GM18498 (cell line): Measurements from ENCODE around the gene ATL2.
"Not testable (repeated sequence)": the region's sequence is repeated elsewhere in the genome, so short reads cannot be mapped to it uniquely, and the experiment has no call there.

Experiments used
- ATAC-seq: cut with Tn5 transposase; IDR thresholded peaks from one replicate; pipeline ENCODE4 v1.9.1; 2021; ENCODE audit warnings: mild to moderate bottlenecking, moderate library complexity; ENCODE audit not compliant: unreplicated experiment

ATL2 gene

DNA sequence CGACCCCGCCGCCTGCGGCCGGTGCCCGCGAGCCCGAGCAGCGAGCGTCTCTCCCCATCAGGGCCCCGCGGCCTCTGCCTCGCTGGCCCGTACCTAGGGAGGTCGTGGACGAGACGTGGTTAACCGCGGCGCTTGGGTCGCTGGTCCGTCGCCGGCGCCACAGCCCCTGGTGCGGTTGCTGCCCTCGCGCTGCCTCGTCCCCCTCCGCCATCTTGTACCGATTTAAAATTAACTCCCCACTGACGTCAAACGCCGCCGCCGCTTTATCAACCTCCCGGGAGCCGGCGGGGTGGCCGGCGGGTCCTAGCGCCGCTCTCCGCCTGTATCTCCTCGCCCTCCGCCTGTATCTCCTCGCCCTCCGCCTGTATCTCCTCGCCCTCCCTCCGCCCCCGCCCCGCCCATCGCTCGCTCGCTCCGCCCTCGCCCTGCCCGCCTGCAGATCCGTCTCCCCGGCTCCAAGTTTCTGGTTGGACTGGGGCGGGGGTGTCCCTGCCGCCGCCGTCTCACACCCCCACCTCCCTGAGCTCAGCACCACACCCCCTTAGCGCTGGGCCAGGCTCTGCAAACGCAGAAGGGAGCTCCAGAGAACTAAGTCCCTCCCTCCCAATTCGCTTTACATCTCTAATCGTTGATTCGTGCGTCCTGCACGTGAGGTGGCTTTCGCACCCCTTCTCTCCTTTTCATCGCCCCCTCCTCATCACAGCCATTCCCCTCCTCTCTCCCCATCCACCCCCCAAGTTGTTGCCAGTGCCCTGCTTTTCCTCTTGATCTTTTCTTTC, at the start of gene ATL2:
Gene ATL2, minus strand, starts transcription at position 224 of the 779 bp plus-strand sequence. Its CDS starts 13 bp downstream, at position 211.
- ATAC-seq: peak; percentile 87

DNA sequence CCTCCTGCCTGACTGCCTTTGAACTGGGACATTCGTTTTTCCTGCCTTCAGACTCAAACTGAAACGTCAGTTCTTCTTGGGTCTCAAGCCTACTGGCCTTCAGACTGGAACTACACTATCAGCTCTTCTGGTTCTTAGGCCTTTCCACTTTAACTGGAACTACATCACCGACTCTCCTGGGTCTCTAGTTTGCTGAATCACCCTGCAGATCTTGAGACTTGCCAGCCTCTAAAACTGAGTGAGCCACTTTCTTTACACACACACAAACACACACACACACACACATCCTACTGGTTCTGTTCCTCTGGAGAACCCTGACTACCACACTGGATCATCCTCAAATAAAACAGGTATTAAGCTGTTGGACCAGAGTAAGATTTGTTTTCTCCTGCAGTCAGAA, 46.7 kb upstream of the ATL2 start:
- no peak for ATAC-seq

DNA sequence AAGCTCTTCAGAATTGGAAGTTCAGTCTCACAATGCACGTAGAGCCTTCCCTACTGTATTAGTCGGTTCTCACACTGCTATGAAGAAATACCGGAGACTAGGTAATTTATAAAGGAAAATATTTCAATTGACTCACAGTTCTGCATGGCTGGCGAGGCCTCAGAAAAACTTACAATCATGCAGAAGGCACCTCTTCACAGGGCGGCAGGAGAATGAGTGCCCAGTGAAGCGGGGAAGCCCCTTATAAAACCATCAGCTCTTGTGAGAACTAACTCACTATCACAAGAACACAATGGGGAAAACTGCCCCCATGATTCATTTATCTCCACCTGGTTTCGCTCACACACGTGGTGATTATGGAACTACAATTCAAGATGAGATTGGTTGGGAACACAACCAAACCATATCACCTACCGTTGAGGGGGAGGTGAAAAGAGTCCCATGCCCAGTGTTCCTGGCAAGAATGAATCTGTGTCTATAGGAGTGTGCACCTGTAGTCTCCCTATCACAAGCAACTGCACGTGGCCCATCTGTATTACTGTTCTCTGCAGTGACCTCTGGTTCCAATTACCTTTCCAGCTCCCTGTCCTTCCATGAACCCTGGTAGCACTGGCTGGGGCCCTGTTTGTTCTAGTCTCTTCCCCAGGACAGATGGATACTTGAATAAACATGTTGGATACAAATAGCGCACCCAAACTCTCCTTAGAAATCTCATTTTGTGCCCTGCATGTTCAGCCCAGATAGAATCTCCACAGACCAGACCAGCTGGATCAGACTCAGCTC, 44.4 kb upstream of the ATL2 start:
- ATAC-seq: no peak

DNA sequence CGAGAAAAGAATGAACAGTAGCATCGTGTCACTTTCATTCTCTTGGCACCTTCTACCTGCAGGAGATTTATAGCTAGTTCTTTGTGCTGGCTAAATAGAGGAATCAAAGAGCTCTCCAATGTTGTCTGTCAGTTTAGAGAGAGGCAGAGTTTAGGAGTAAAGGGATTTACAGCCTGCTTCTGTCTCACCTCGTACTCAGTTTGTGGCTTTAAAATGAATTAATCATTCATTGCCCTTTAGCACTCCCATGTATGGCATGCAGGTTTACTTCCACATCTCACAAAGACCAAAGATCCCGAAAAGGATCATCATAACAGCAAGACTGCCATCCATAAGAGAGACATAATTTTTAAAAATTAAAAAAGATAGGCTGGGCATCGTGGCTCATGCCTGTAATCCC, 42.4 kb upstream of the ATL2 start:
- no peak for ATAC-seq

DNA sequence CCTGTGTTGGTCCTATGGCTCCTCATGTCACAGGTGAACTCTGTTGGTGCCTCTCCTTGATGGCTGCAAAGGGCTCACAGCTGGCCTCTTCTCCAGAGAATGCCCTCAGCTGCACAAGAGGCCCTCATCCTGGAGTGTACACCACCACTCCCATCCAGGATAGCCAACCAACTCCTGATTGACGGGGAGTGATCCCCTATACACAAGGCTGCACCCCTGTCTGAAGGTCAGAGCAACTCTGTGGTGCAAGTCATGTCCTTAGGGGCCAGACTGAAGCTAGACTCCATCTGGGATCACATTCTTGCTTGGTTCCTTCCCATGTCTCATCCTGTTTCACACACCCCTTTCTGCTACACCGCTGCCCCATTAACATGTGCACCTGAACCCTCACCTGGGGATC, 41.7 kb upstream of the ATL2 start:
- ATAC-seq: no peak

DNA sequence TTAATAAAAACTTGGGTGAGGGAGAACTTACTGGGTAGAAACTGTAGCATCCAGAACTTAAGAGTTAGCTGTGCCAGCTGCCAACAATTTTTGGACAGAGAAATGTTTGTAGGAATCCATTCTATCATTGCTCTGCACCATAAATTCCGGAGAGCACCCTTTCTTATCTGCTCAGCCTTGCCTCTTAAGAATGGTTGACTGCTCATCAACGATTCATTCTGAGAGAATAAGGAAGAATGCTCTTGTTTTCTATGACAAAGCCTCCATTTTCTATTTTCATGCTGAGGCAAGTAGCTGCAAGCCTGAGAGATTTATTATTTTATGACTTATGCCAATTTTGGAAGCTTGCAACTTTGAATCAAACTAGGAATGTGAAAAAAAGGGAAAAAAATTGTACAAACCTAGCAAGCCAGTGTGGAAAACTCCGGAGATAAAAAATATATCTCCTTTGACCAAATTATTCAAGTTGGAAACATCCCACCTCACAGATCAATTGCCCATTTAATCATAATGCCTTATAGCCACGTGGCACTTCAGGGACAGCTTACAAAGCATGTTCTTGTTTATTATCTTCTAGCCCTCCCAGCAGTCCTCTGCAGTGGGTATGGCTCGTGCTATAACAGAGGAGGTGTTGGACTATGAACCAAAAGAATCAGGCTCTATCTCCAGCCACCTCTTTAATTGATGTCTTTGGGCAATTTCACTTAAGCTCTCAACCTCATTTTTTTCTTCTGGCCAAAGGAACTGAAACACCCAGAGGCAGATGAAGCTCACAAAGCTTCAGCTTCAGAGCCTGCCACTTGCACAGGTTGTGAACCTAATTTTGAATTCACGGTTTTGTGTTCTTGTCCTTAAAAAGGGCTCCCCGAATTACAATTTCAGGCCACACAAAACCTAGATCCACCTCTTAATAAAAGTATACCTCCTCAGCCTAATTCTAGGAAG, 40.9 kb upstream of the ATL2 start:
- no peak for ATAC-seq

DNA sequence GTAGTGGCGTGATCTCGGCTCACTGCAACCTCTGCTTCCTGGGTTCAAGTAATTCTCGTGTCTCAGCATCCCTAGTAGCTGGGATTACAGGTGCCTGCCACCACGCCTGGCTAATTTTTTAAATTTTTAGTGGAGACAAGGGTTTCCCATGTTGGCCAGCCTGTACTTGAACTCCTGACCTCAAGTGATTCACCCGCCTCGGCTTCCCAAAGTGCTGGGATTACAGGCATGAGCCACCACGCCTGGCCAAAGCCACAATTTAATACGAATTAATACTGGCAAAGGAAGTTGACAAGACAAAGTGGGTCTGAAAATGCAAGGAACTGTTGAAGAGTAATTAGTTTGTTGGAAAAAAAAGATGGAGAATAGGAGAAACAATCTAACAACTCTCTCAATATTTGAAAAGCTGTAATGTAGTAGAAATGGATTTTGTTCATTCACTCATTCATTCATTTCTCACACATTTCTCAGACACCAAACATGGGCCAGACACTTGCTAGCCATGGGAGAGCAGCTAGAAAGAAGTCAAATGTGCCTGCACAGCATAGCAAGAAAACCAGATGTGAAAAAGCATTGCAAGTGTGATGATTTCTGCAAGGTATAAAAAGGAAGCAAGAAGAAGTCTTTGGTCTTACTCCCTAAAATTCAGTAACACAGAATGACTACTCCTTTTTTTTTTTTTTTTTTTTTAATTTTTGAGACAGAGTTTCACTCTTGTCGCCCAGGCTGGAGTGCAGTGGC, 39.4 kb upstream of the ATL2 start:
- ATAC-seq: no peak

DNA sequence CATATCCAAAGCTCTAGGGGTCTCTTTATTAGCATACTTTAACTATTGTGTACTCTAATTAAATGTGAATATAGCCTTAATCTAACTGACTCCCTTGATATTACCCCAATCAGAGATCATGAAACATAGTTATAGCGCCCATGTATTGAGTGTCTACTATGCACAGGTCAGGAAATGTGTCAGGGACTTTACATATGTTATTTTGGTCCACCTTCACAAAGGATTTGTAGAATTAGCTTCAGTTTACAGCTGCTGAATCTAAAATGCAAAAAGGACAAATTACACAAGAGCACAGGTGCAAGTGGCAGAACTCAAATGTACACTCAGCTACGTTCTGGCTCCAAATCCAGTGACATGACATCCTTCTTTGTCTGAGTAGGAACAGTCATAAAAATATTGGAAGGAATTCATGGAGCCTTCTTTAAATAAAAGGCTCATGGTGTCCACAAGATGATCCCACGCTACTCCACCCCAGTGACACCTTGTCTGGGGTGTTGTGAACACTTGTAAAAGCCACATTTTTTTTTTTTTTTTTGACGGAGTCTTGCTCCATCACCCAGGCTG, 38.7 kb upstream of the ATL2 start:
- no peak for ATAC-seq

DNA sequence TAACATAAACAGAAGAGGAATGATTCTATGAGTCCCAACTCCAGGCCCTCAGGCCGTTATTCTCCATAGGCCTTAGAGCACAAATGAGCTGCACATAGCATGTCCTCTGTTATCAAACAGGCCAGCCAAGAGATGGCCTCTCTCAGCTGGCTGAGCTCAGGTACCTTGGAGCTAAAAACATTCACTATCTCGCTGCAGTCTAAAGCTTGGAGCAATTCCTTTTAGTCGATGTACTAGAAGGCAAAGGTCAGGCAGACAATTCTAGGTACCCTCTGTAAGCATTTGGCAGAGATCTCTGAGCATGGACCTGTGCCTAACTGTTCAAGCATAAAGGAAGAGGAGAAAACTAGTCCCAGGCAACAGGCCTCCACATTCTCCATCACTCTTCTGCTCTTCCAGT, 38.0 kb upstream of the ATL2 start:
- no peak for ATAC-seq

DNA sequence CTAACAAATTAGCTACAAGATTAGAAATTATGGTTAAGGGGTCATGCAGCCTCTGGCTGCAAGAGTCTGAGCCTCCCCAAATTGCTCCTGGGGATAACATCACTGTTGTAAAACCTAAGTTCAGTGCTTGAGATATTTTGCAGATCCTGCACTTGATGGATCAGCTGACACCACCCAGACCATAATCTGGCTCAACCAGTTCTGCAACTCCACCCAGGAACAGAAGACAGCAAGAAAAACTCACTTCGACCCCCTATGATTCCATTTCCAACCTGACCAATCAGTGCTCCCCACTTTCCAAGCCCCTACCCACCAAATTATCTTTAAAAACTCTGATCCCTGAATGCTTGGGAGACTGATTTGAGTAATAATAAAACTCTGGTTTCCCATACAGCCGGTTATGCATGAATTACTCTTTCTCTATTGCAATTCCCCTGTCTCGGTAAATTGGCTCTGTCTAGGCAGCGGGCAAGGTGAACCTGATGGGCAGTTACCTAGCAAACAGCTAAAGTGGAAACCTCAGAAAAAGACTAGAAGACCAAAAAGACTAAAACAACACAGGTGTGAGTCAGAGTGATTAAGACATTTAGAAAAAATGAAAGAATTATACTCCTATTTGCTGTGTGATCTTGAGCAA, 35.3 kb upstream of the ATL2 start:
- not testable (repeated sequence) for ATAC-seq

DNA sequence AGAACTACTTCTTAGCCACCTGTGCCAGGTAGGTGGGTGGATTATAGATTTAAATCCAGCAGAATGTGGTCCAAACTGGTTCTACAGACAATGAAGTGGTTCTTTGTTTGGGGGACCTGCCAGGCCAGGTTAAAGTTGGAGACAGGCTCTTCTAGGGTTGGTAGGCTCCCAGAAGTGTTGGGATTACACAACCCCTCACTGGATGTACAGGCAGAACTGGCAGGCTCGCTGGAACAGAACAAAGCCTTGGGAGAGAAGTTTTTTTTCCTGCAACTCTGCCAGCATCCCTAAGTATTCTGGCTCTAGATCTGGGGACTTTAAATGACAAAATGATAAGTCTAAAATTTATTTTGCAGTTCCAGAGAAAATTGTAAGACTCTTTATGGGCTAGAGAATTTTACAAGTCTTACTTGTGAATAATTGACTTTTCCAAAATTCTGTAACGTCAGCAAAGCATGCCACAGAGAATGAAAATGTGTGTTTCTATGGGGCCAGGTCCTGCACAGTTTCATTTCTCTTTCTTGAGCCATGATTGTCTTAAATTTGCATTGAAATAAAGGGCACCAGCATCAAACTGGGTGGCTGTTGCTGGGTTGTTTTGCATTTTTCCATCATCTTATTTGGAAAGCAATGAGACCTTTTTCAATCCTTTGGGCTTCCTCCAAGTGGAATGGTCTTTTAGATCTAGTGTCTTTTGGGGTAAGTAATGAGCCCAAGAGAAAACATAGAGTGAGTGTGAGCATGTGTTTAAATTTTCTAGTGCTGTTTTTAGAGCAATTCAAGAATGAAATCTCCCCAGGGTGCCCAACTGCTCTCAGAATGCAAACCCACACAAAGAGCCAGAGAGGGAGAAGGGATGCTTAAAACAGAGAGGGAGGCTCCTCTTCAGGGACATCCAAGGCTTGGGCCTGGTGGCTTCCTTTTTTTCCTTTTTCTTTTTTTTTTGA, 32.4 kb upstream of the ATL2 start:
- ATAC-seq: peak; percentile 81

DNA sequence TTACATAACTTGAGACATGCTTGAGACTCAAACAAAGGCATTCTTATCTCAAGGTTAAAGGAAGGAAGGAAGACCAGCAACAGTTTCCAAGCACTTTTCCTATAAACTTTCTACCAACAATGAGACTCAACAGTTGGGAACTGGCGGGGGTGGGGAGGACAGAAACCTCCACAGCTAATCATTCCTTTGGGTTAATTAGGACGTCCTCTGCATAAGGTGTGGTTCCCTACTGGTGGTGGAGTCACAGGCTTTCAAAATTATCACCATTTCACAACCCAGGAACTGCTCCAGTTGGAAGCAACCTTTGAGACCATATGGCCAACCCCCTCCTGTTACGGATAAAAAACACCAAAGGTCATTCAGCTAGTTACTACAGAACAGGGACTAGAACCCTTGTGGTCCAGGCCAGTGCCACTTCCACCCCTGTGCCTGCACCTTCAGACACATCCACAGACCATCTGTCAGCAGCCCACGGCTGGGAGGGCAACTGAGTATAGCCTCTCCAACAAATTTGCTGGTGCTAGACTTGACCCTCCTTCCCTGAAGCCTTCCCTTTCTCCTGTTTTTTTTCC, 30.1 kb upstream of the ATL2 start:
- ATAC-seq: no peak

DNA sequence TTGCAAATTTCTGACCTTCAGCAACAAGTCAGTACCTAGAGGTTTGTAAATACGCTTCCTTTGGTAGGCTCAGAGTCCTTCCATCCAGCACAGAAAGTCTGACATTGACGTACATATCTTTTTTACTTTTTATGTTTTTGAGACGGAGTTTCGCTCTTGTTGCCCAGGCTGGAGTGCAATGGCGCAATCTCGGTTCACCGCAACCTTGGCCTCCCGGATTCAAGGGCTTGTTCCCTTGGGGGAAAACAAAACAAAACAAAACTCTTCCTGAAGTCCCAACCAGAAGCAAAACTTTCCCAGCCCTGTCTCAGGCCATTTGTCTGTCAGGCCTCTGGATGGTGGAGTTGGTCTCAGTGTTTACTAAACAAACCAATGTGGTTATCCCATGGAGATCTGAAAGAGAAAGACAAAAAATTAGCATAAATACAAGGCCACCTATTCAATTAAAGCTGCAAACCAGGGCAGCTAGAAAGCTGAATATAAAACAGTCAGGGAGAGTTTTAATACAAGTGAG, 29.6 kb upstream of the ATL2 start:
- no peak for ATAC-seq

DNA sequence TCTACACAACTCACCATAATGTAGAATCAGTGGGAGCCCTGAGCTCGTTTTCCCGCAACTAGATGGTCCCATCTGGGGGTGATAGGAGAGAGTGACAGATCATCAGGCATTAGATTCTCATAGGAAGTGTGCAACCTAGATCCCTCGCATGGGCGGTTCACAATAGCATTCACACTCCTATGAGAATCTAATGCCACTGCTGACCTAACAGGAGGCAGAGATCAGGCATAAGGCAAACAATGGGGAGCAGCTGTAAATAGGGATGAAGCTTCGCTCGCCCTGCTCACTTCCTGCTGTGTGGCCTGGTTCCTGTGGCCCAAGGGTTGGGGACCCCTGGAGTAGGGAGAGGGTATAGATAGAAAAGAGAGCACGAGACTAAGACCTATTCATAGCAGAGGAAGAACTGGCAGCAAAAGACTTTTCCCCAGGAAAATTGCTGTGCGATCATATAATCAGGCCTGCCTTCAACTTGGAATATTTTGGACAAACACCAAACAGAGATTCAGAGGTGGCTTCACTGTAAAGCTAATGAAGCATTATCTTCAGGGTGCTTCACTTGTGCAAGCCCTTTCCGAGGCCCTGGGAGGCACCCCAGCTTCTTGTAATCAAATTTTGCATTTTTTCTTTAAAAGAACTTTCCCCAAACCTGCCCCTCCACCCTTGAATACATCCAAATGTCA, 29.0 kb upstream of the ATL2 start:
- no peak for ATAC-seq

DNA sequence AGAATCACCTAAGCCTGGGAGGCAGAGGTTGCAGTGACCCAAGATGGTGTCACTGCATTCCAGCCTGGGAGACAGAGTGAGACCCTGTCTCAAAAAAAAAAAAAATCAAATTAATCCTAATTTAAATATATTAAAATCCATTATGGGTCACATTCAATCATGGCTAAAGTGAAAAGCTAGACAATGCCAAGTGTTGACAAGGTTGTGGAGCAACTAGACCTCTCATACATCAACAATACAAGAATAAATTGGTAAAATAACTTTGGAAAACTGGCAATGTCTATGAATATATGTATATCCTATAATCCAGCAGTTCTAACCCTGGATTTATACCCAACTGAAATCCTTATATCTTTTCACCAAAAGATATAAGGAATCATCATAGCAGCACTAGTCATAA, 23.4 kb upstream of the ATL2 start:
- no peak for ATAC-seq

DNA sequence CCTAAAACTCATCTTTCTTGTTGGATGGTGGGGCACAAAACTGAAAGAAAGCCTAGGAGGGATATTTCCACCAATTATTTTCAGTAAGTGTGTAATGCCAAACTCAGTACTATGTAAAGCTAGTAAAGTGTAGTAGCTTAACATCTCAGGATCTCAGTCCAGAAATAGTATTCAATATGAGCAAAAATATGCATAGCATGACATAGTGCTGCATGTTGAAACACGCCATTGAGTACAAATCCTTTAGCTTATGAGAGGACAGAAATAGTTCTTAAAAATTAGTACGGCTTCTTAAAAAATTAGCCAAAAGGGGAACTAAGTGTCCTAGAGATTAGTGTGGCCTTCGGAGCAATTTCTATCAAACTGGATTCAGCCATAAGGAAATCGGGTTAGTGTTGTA, 21.7 kb upstream of the ATL2 start:
- ATAC-seq: no peak

DNA sequence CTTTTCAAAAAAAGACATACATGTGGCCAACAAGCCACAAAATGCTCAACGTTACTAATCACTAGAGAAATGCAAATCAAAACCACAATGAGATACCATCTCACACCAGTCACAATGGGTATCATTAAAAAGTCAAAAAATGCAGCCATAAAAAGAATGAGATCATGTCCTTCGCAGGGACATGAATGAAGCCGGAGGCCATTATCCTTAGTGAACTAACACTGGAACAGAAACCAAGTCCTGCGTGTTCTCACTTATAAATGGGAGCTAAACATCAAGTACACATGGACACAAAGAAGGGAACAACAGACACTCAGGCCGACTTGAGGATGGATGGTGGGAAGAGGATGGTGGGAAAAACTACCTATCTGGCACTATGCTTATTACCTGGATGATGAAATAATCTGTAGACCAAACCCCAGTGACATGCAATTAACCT, 17.8 kb upstream of the ATL2 start:
- no peak for ATAC-seq
